NT2/D1 (cell line): ENCODE data around the gene SLC6A16.

Source experiments
- SUZ12 ChIP-seq: IDR thresholded peaks from 2 replicates; pipeline ENCODE4 v1.6.1; 2011; ENCODE audit not compliant: insufficient read length, insufficient read depth; ENCODE audit errors: extremely low read depth
- YY1 ChIP-seq: IDR thresholded peaks from 2 replicates; pipeline ENCODE4 v1.6.1; 2011; ENCODE audit not compliant: insufficient read length, insufficient read depth

DNA sequence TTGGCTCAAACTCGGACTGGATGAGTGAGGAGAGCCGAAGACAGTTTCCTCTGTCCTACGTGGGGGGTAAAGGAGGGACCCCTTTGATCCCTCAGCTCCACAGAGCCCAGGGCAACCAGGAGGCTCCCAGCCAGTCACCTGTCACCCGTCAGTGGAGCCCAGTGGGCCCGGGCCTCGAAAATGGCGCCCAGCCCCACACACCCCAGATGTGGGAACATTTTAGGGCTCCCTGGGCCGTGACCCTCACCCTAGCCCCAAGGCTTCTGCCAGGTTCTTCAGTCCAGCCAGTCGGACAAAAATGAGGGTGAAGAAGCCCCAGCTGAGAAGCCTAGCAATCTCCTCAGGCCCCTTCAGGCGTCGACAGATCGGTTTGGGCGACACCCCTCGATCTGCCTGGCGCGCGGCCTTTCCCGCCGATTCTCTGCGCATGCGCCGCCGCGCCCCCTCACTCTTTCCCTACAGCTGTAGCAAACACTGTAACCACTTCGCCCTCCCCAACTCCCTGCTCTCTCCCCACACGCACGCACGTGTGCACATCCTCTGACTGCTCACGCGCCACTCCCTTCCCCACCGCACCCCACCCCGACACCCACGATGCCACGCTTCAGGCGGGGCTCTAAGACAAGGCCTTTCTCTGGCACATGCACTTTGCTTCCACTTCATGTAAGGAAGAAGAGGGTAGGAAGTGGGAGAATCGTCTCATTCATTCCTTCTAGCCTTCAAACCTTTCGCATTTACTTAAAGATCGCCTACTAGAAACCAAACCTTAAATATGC, at the start of gene SLC6A16:
- TF ChIP-seq YY1 (no peak), SUZ12 (no peak)
